Measurements from ENCODE around the gene PIGO. TPM values are rescaled to one million over a fixed set of nuclear protein-coding genes. Genes with fewer than 3 reads are reported as not detected.

Gene PIGO
- total RNA-seq, 1 donor from 2014 or later: 6.3 TPM

GRCh38 chr9:35056571-35057270, 39.7 kb downstream of the PIGO start:
- Histone ChIP-seq H3K27me3 (ENCODE audit: control insufficient read depth in 3 of 3, insufficient read depth in 3 of 3, low read length in 3 of 3) (no peaks in the 10 kb centered on the region), H3K9me3 (ENCODE audit: control insufficient read depth in 3 of 3, low read length in 3 of 3) (no peaks in the 10 kb centered on the region), H3K36me3 (ENCODE audit: control insufficient read depth in 3 of 3, insufficient read depth in 3 of 3, low read length in 3 of 3) (peaks cover 59 to 78% (median 70%) of the 10 kb centered on the region in 3 donors), H3K4me1 (ENCODE audit: control insufficient read depth in 3 of 3, insufficient read depth in 3 of 3, low read length in 3 of 3) (no peaks in the 10 kb centered on the region), H3K4me3 (ENCODE audit: low read length in 3 of 3) (no peak overlapping the region), H3K27ac (ENCODE audit: low read depth, low read length) (no peak overlapping the region), H3K9ac (ENCODE audit: low read depth in 1 of 3, low read length in 3 of 3) (no peak overlapping the region)

DNA sequence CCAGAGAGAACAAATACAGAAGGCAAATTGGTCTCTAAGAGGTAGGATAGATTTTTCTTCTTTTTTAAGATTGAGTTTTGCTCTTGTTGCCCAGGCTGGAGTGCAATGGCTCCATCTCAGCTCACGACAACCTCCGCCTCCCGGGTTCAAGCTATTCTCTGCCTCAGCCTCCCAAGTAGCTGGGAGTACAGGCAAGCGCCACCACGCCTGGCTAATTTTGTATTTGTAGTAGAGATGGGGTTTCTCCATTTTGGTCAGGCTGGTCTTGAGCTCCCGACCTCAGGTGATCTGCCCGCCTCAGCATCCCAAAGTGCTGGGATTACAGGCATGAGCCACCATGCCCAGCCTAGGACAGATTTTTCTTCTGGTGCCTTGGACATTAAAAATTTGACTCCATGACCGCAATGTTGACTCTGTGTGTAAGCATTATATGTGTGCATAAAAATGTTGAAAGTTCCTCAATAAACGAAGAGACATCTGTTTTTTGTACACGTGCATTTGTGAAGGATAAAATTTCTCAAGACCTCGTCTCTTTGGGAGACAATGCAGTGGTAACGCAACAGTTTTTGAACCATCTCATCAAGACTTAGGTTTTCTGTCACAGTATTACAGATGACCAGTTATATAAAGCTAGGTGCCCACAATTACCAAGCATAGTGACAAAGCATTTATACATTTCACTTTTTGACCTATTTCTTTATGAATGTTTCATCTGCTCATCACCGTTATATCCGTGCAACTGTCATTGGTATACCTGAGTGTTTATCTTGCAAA, 41.3 kb downstream of the PIGO start:
- H3K36me3 ChIP-seq (ENCODE audit: control insufficient read depth in 3 of 3, insufficient read depth in 3 of 3, low read length in 3 of 3): peaks cover 42 to 61% (median 57%) of the 10 kb centered on the region in 3 donors
- no peak overlapping the region for H3K4me3 ChIP-seq (ENCODE audit: low read length in 3 of 3)
- no peak overlapping the region for H3K9ac ChIP-seq (ENCODE audit: low read depth in 1 of 3, low read length in 3 of 3)
- peaks cover 7 to 9% (median 8%) of the 10 kb centered on the region in 3 donors for H3K4me1 ChIP-seq (ENCODE audit: control insufficient read depth in 3 of 3, insufficient read depth in 3 of 3, low read length in 3 of 3)
- no peaks in the 10 kb centered on the region for H3K9me3 ChIP-seq (ENCODE audit: control insufficient read depth in 3 of 3, low read length in 3 of 3)
- H3K27ac ChIP-seq (ENCODE audit: low read depth, low read length): no peak overlapping the region
- no peaks in the 10 kb centered on the region for H3K27me3 ChIP-seq (ENCODE audit: control insufficient read depth in 3 of 3, insufficient read depth in 3 of 3, low read length in 3 of 3)

GRCh38 chr9:35054185-35054835, 42.1 kb downstream of the PIGO start:
- no peaks in the 10 kb centered on the region for H3K27me3 ChIP-seq (ENCODE audit: control insufficient read depth in 3 of 3, insufficient read depth in 3 of 3, low read length in 3 of 3)
- H3K27ac ChIP-seq (ENCODE audit: low read depth, low read length): no peak overlapping the region
- H3K9me3 ChIP-seq (ENCODE audit: control insufficient read depth in 3 of 3, low read length in 3 of 3): no peaks in the 10 kb centered on the region
- H3K4me3 ChIP-seq (ENCODE audit: low read length in 3 of 3): no peak overlapping the region
- peaks cover 35 to 55% (median 55%) of the 10 kb centered on the region in 3 donors for H3K36me3 ChIP-seq (ENCODE audit: control insufficient read depth in 3 of 3, insufficient read depth in 3 of 3, low read length in 3 of 3)
- peaks cover 7 to 9% (median 8%) of the 10 kb centered on the region in 3 donors for H3K4me1 ChIP-seq (ENCODE audit: control insufficient read depth in 3 of 3, insufficient read depth in 3 of 3, low read length in 3 of 3)
- H3K9ac ChIP-seq (ENCODE audit: low read depth in 1 of 3, low read length in 3 of 3): no peak overlapping the region

GRCh38 chr9:35051069-35051967, 45.1 kb downstream of the PIGO start:
- peak overlapping the region in 2 of 3 donors; percentile 28 to 58 for H3K9ac ChIP-seq (ENCODE audit: low read depth in 1 of 3, low read length in 3 of 3)
- H3K36me3 ChIP-seq (ENCODE audit: control insufficient read depth in 3 of 3, insufficient read depth in 3 of 3, low read length in 3 of 3): peaks cover 15 to 38% (median 32%) of the 10 kb centered on the region in 3 donors
- H3K4me1 ChIP-seq (ENCODE audit: control insufficient read depth in 3 of 3, insufficient read depth in 3 of 3, low read length in 3 of 3): peaks cover 7 to 9% (median 8%) of the 10 kb centered on the region in 3 donors
- H3K4me3 ChIP-seq (ENCODE audit: low read length in 3 of 3): no peak overlapping the region
- H3K9me3 ChIP-seq (ENCODE audit: control insufficient read depth in 3 of 3, low read length in 3 of 3): no peaks in the 10 kb centered on the region
- H3K27me3 ChIP-seq (ENCODE audit: control insufficient read depth in 3 of 3, insufficient read depth in 3 of 3, low read length in 3 of 3): no peaks in the 10 kb centered on the region
- H3K27ac ChIP-seq (ENCODE audit: low read depth, low read length): peak overlapping the region; percentile 39

DNA sequence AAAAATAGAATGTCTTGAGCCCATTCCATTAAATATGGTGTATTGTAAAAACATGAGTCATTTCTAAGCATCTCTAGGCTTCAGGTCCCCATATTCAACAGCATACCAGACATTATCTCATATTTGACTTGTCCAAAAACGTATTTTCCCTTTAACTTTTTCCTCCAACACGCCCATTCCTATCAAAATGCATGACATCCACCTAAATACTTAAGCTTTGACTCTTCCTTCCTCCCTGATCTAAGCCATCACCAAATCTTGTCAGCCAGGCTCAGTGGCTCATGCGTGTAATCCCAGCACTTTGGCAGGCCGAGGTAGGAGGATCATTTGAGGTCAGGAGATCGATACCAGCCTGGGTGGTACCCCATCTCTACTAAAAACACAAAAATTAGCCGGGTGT, 47.9 kb downstream of the PIGO start:
- no peak overlapping the region for H3K27ac ChIP-seq (ENCODE audit: low read depth, low read length)
- H3K9me3 ChIP-seq (ENCODE audit: control insufficient read depth in 3 of 3, low read length in 3 of 3): no peaks in the 10 kb centered on the region
- H3K36me3 ChIP-seq (ENCODE audit: control insufficient read depth in 3 of 3, insufficient read depth in 3 of 3, low read length in 3 of 3): peaks cover 25 to 45% (median 37%) of the 10 kb centered on the region in 3 donors
- no peak overlapping the region for H3K9ac ChIP-seq (ENCODE audit: low read depth in 1 of 3, low read length in 3 of 3)
- no peaks in the 10 kb centered on the region for H3K27me3 ChIP-seq (ENCODE audit: control insufficient read depth in 3 of 3, insufficient read depth in 3 of 3, low read length in 3 of 3)
- peaks cover 7 to 9% (median 8%) of the 10 kb centered on the region in 3 donors for H3K4me1 ChIP-seq (ENCODE audit: control insufficient read depth in 3 of 3, insufficient read depth in 3 of 3, low read length in 3 of 3)
- no peak overlapping the region for H3K4me3 ChIP-seq (ENCODE audit: low read length in 3 of 3)

GRCh38 chr9:35044071-35044470, 52.3 kb downstream of the PIGO start:
- Histone ChIP-seq H3K9me3 (ENCODE audit: control insufficient read depth in 3 of 3, low read length in 3 of 3) (no peaks in the 10 kb centered on the region), H3K4me1 (ENCODE audit: control insufficient read depth in 3 of 3, insufficient read depth in 3 of 3, low read length in 3 of 3) (no peaks in the 10 kb centered on the region), H3K9ac (ENCODE audit: low read depth in 1 of 3, low read length in 3 of 3) (no peak overlapping the region), H3K36me3 (ENCODE audit: control insufficient read depth in 3 of 3, insufficient read depth in 3 of 3, low read length in 3 of 3) (peaks cover 36 to 51% (median 49%) of the 10 kb centered on the region in 3 donors), H3K27me3 (ENCODE audit: control insufficient read depth in 3 of 3, insufficient read depth in 3 of 3, low read length in 3 of 3) (no peaks in the 10 kb centered on the region), H3K4me3 (ENCODE audit: low read length in 3 of 3) (no peak overlapping the region), H3K27ac (ENCODE audit: low read depth, low read length) (no peak overlapping the region)

- no peak overlapping the region for H3K9ac ChIP-seq (ENCODE audit: low read depth in 1 of 3, low read length in 3 of 3)
- no peak overlapping the region for H3K27ac ChIP-seq (ENCODE audit: low read depth, low read length)
- H3K27me3 ChIP-seq (ENCODE audit: control insufficient read depth in 3 of 3, insufficient read depth in 3 of 3, low read length in 3 of 3): no peaks in the 10 kb centered on the region
- H3K9me3 ChIP-seq (ENCODE audit: control insufficient read depth in 3 of 3, low read length in 3 of 3): no peaks in the 10 kb centered on the region
- peaks cover 34 to 50% (median 46%) of the 10 kb centered on the region in 3 donors for H3K36me3 ChIP-seq (ENCODE audit: control insufficient read depth in 3 of 3, insufficient read depth in 3 of 3, low read length in 3 of 3)
- H3K4me3 ChIP-seq (ENCODE audit: low read length in 3 of 3): no peak overlapping the region
- H3K4me1 ChIP-seq (ENCODE audit: control insufficient read depth in 3 of 3, insufficient read depth in 3 of 3, low read length in 3 of 3): no peaks in the 10 kb centered on the region
Measured at GRCh38 chr9:35042891-35043545, 53.4 kb downstream of the PIGO start.

GRCh38 chr9:35042081-35042604, 54.2 kb downstream of the PIGO start:
- no peaks in the 10 kb centered on the region for H3K27me3 ChIP-seq (ENCODE audit: control insufficient read depth in 3 of 3, insufficient read depth in 3 of 3, low read length in 3 of 3)
- H3K27ac ChIP-seq (ENCODE audit: low read depth, low read length): no peak overlapping the region
- no peak overlapping the region for H3K4me3 ChIP-seq (ENCODE audit: low read length in 3 of 3)
- H3K9me3 ChIP-seq (ENCODE audit: control insufficient read depth in 3 of 3, low read length in 3 of 3): no peaks in the 10 kb centered on the region
- no peaks in the 10 kb centered on the region for H3K4me1 ChIP-seq (ENCODE audit: control insufficient read depth in 3 of 3, insufficient read depth in 3 of 3, low read length in 3 of 3)
- no peak overlapping the region for H3K9ac ChIP-seq (ENCODE audit: low read depth in 1 of 3, low read length in 3 of 3)
- H3K36me3 ChIP-seq (ENCODE audit: control insufficient read depth in 3 of 3, insufficient read depth in 3 of 3, low read length in 3 of 3): peaks cover 33 to 46% (median 46%) of the 10 kb centered on the region in 3 donors

All from skeletal muscle tissue (tissue), 4 donors.